Measurements from ENCODE around the gene B3GNT4.
A peak's percentile ranks its signal among the peaks of the same experiment; 100 is the strongest.
"Not testable (repeated sequence)": the region's sequence is repeated elsewhere in the genome, so short reads cannot be mapped to it uniquely, and the experiment has no call there.

Gene B3GNT4

GRCh38 chr12:122228092-122228491, 24.6 kb downstream of the B3GNT4 start:
- DNase-seq (ENCODE audit: insufficient read length) (no peak), FAIRE-seq (no peak)
- no peak for TF ChIP-seq POLR2AphosphoS5 (IDR thresholded peaks at IDR 0.05; ENCODE audit: low read depth, low read length)

DNA sequence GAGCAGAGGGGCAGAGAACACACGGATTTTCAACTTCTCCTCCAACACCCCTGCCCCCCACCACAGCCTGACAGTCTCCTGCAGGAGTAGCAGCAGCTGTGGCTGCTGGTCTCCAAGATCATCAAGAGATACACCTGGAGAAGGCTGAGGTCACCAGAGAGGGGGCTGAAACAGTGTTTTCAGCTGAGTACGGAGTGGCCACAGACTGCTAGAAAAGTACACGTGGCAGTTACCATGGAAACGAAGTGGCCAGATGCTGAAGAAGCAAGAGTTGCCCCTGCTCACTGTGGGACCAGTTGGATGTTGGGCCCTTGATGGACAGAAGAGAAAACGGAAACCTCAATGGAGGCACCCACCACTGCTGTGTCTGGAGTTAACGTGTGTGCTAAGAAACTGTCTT, 27.3 kb downstream of the B3GNT4 start:
- DNase-seq (ENCODE audit: insufficient read length): no peak
- TF ChIP-seq TAF1 (IDR thresholded peaks at IDR 0.05; ENCODE audit: borderline replicate concordance, low read depth, low read length) (no peak), POLR2A (IDR thresholded peaks at IDR 0.05; ENCODE audit: low read depth, low read length) (no peak), POLR2AphosphoS5 (IDR thresholded peaks at IDR 0.05; ENCODE audit: low read depth, low read length) (no peak)

GRCh38 chr12:122232691-122233090, 29.2 kb downstream of the B3GNT4 start:
- no peak for TF ChIP-seq POLR2AphosphoS5 (IDR thresholded peaks at IDR 0.05; ENCODE audit: low read depth, low read length)
- TF ChIP-seq POLR2A (IDR thresholded peaks at IDR 0.05; ENCODE audit: low read depth, low read length): no peak
- no peak for TF ChIP-seq TAF1 (IDR thresholded peaks at IDR 0.05; ENCODE audit: borderline replicate concordance, low read depth, low read length)
- FAIRE-seq (no peak), DNase-seq (ENCODE audit: insufficient read length) (no peak)

More for the DNA sequence above, 27.3 kb downstream of the B3GNT4 start:
- no peak for FAIRE-seq

- TF ChIP-seq TAF1 (IDR thresholded peaks at IDR 0.05; ENCODE audit: borderline replicate concordance, low read depth, low read length) (no peak), POLR2A (IDR thresholded peaks at IDR 0.05; ENCODE audit: low read depth, low read length) (no peak), POLR2AphosphoS5 (IDR thresholded peaks at IDR 0.05; ENCODE audit: low read depth, low read length) (no peak)
- FAIRE-seq (no peak), DNase-seq (ENCODE audit: insufficient read length) (no peak)
Observed at GRCh38 chr12:122235741-122236140, 32.2 kb downstream of the B3GNT4 start.

DNA sequence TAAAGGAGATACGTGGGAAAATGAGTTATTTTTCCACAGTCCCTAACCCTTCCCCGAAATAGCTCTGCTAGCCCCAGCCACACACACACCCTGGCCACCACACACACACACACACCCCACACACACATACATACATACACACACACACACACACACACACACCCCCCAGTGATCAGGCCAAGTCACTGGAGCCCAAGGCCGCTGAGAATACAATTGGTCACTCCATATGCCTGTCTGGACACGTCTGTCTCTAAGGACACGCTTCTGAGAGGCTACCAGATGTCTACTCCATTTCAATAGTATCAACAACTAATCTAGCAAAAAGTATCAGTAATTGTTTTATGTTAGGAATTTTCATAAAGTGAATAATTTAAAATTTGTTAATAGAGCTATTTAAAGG, 35.4 kb downstream of the B3GNT4 start:
- FAIRE-seq: no peak
- no peak for DNase-seq (ENCODE audit: insufficient read length)
- TF ChIP-seq TAF1 (IDR thresholded peaks at IDR 0.05; ENCODE audit: borderline replicate concordance, low read depth, low read length) (no peak), POLR2A (IDR thresholded peaks at IDR 0.05; ENCODE audit: low read depth, low read length) (no peak), POLR2AphosphoS5 (IDR thresholded peaks at IDR 0.05; ENCODE audit: low read depth, low read length) (no peak)

DNA sequence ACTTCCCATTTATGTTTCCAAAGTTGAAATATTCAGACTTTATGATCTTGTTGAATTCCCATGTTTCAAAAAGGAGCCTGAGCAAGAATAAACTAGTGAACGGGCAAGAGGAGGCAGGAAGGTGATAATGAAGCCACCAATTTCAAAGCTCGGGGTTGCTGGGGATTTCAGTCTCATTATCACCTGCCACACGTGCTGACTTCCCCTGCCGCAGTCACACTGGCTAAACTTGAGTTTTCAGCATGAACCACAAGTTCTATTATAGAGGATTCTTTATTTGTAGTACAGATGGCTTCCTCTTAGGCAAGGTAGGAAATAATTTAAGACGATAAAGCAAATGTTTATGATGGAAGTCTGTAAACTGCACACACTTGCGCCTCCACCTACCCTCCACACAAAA, 40.5 kb downstream of the B3GNT4 start:
- TF ChIP-seq POLR2A (IDR thresholded peaks at IDR 0.05; ENCODE audit: low read depth, low read length) (no peak), POLR2AphosphoS5 (IDR thresholded peaks at IDR 0.05; ENCODE audit: low read depth, low read length) (no peak), TAF1 (IDR thresholded peaks at IDR 0.05; ENCODE audit: borderline replicate concordance, low read depth, low read length) (no peak)

DNA sequence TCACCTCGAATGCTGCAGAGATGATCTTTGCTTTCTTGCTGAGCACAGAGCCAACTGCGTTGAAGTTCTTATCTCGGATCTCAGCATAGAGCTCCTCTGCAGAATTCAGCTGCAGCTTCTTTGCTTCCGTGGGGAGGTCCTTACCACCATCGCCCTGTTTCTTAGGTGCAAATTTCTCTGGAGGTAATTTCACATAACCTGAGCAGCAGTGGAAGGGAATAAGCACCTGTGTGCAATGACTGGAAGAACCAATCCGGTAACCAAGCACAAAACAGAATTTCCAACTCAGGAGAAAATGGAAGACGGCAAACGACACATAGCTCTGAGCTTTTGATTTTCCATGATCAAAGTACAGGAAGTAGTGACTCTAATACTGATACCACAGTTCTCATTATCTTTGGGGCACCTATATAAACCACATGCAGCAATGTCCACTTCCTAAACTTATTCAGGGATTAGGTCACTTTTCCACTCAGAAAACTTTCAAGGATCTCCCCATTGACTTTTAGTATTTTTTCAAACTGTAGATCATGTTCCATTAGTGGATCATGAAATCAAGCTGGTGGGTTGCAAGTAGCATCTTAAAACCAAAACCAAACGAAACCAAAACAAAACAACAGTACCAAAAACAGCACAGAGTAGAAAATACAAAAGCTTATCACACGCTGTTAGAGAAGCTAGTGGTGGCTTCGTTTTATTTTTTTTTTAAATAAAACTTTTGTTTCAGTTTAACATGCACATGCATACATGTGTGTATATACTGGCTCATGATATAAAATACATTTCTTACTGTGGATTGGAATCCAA, 41.3 kb downstream of the B3GNT4 start:
- no peak for TF ChIP-seq POLR2A (IDR thresholded peaks at IDR 0.05; ENCODE audit: low read depth, low read length)
- no peak for TF ChIP-seq POLR2AphosphoS5 (IDR thresholded peaks at IDR 0.05; ENCODE audit: low read depth, low read length)
- no peak for TF ChIP-seq TAF1 (IDR thresholded peaks at IDR 0.05; ENCODE audit: borderline replicate concordance, low read depth, low read length)
- no peak for DNase-seq (ENCODE audit: insufficient read length)
- FAIRE-seq: no peak

More for the DNA sequence above, 40.5 kb downstream of the B3GNT4 start:
- DNase-seq (ENCODE audit: insufficient read length): no peak
- FAIRE-seq: peak; percentile 9

DNA sequence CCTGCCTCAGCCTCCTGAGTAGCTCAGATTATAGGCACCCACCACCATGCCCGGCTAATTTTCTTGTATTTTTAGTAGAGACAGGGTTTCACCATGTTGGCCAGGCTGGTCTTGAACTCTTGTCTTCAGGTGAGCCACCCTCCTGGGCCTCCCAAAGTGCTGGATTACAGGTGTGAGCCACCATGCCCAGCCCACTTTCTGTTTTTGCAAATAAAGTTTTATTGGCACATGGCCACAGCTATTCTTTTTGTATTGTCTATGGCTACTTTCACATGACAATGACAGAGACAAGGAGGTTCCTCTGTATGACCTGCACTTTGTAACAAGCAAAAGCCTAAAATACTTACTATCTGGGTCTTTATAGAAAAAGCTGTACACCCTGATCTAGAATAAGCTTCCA, 42.0 kb downstream of the B3GNT4 start:
- DNase-seq (ENCODE audit: insufficient read length) (no peak), FAIRE-seq (no peak)
- TF ChIP-seq TAF1 (IDR thresholded peaks at IDR 0.05; ENCODE audit: borderline replicate concordance, low read depth, low read length) (no peak), POLR2AphosphoS5 (IDR thresholded peaks at IDR 0.05; ENCODE audit: low read depth, low read length) (no peak), POLR2A (IDR thresholded peaks at IDR 0.05; ENCODE audit: low read depth, low read length) (no peak)

DNA sequence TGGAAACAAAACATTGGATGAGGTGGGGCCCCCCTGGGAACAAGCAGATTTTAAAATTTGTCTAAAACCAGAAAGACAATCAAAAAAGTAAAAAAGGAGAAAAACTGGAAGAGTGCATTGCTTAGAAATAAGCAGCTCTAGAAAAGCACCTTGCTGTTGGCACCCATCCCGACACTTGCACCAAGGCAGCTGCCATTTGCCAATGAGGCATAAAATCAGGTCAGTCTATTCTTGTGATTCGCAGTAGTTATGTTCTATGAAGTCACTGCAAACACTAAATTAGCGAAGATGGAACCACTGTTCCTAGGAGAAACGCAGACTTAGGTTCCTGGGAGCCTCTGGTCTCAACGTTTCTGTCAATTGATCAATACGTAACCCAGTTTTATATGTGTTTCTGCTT, 46.5 kb downstream of the B3GNT4 start:
- DNase-seq (ENCODE audit: insufficient read length) (no peak), FAIRE-seq (no peak)
- no peak for TF ChIP-seq POLR2A (IDR thresholded peaks at IDR 0.05; ENCODE audit: low read depth, low read length)
- TF ChIP-seq POLR2AphosphoS5 (IDR thresholded peaks at IDR 0.05; ENCODE audit: low read depth, low read length): no peak
- TF ChIP-seq TAF1 (IDR thresholded peaks at IDR 0.05; ENCODE audit: borderline replicate concordance, low read depth, low read length): no peak

GRCh38 chr12:122250536-122250935, 47.0 kb downstream of the B3GNT4 start:
- FAIRE-seq (no peak), DNase-seq (ENCODE audit: insufficient read length) (no peak)
- TF ChIP-seq POLR2A (IDR thresholded peaks at IDR 0.05; ENCODE audit: low read depth, low read length): no peak
- no peak for TF ChIP-seq POLR2AphosphoS5 (IDR thresholded peaks at IDR 0.05; ENCODE audit: low read depth, low read length)
- TF ChIP-seq TAF1 (IDR thresholded peaks at IDR 0.05; ENCODE audit: borderline replicate concordance, low read depth, low read length): no peak

GRCh38 chr12:122258462-122258861, 55.0 kb downstream of the B3GNT4 start:
- FAIRE-seq; DNase-seq (ENCODE audit: insufficient read length): not testable (repeated sequence)

Data from GM12892 (cell line).